ENCODE results near the gene ANK2. TPM values are rescaled to one million over a fixed set of nuclear protein-coding genes. Genes with fewer than 3 reads are reported as not detected.

The ANK2 gene
- total and polyA plus RNA-seq, 2 of the 13 experiments (the other 11 are each of a cell fraction or from before 2014, with no cell fraction given): 2.7 to 15.1 TPM

DNA sequence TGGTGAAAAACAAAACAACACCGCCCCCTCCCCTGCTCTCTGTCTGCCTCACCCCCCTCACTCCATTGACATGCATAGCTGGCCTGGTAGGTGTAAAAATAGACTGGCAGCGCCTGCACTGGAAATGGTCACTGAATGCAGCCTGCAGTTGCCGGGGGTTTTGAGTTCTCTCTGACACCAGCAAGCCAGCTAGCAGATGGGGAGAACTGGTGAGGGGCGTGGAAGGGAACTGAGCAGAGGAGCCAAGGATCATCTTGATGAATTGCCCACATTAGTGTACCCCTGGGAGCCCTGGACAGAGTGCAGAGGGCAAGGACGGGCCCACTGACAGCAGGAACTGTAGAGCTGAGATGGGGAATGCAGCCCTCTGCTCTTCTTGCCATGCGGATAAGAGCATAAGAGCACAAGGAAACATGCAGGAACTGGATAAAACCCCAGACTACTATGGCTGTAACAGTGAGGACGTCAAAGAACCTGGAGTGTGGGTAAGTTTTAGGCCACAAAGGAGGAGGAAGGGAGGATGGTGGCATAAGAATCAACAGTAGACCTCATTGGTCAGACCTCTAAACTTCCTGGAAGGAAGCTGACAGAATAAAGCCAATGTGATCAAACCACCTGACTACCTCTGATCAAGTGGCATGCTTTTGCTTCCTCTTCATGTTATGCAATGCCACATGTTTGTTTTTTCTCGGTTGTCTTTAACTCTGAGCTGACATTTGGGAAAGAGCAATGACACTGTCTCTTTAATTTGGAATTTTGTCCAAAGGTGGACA lies 96.3 kb downstream of the ANK2 start (continued):
- TF ChIP-seq IKZF4 (CRISPR knock-in tag; IDR thresholded peaks at IDR 0.05; ENCODE audit: borderline replicate concordance, low read depth, not compliant biosample characterization): no peak
- no peak for TF ChIP-seq ZNF496 (CRISPR knock-in tag; IDR thresholded peaks at IDR 0.05; ENCODE audit: insufficient replicate concordance)
- TF ChIP-seq U2AF1 (optimal IDR thresholded peaks at IDR 0.05; ENCODE audit: low read depth, low read length): peak; percentile 80
- no peak for TF ChIP-seq RELA (CRISPR knock-in tag; IDR thresholded peaks at IDR 0.05)
- TF ChIP-seq EZH2 (conservative IDR thresholded peaks at IDR 0.05; ENCODE audit: low read depth, low read length): no peak
- TF ChIP-seq SALL2 (CRISPR knock-in tag; IDR thresholded peaks at IDR 0.05): peak; percentile 37; the same call in 1 of the 2 replicates
- TF ChIP-seq ZNF367 (CRISPR knock-in tag; IDR thresholded peaks at IDR 0.05; ENCODE audit: borderline replicate concordance): no peak
- TF ChIP-seq DDIT3 (CRISPR knock-in tag; IDR thresholded peaks at IDR 0.05): no peak
- TF ChIP-seq ONECUT2 (CRISPR knock-in tag; IDR thresholded peaks at IDR 0.05): no peak
- no peak for TF ChIP-seq ZNF121 (CRISPR knock-in tag; IDR thresholded peaks at IDR 0.05)
- TF ChIP-seq FOXC1 (CRISPR knock-in tag; IDR thresholded peaks at IDR 0.05; ENCODE audit: borderline replicate concordance): 0 out of 2 replicates have a peak, but pooled peaks have one; percentile 53
- no peak for TF ChIP-seq MAFG (CRISPR knock-in tag; IDR thresholded peaks at IDR 0.05)
- no peak for TF ChIP-seq ZNF703 (CRISPR knock-in tag; IDR thresholded peaks at IDR 0.05; ENCODE audit: borderline replicate concordance)
- no peak for TF ChIP-seq ZNF326 (CRISPR knock-in tag; IDR thresholded peaks at IDR 0.05; ENCODE audit: borderline replicate concordance)
- TF ChIP-seq ZNF574 (CRISPR knock-in tag; IDR thresholded peaks at IDR 0.05): 0 out of 2 replicates have a peak, but pooled peaks have one; percentile 38
- TF ChIP-seq ZNF264 (CRISPR knock-in tag; IDR thresholded peaks at IDR 0.05): no peak
- TF ChIP-seq RXRB (CRISPR knock-in tag; IDR thresholded peaks at IDR 0.05; ENCODE audit: borderline replicate concordance): peak; percentile 83
- no peak for TF ChIP-seq SP140L (CRISPR knock-in tag; IDR thresholded peaks at IDR 0.05; ENCODE audit: borderline replicate concordance)
- peak; percentile 83 for TF ChIP-seq ZGPAT (CRISPR knock-in tag; IDR thresholded peaks at IDR 0.05)
- TF ChIP-seq ISX (CRISPR knock-in tag; conservative IDR thresholded peaks at IDR 0.05): no peak
- TF ChIP-seq HMGXB3 (CRISPR knock-in tag; IDR thresholded peaks at IDR 0.05; ENCODE audit: borderline replicate concordance): peak; percentile 99
